ENCODE data around the gene TMOD2. TPM values are rescaled to one million over a fixed set of nuclear protein-coding genes. Genes with fewer than 3 reads are reported as not detected.
A peak's percentile ranks its signal among the peaks of the same experiment; 100 is the strongest.

The TMOD2 gene
- total RNA-seq, 4 donors from 2014 or later = 41.6 to 113 (median 54.7) TPM

DNA sequence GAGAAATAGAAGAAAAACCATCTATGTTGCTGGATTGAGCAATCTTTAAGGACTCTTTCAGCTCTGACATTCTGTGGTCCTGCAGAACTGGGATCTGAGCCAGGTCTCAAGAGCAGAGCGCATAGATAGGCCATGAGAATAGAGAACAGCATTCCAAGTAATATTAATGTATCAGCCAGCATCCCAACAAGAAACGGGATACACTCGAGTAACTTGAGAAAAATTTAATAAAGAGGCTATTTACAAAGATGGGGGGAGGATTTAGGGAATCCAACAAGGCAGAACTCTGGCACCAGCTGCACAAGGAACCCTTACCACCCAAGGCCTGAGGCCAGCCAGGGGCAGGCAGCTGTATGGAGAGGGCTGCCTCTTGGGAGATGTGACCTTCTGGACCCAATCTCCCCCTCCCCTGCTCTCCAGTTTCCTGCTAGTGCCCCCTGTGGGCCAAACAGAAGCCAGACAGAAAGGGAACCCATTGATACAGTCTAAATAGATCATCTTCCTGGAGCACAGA is 8.2 kb downstream of the TMOD2 start:
- peak overlapping the region in 3 of 4 donors; percentile 52 to 92 (median 81) for H3K27ac ChIP-seq
- H3K4me3 ChIP-seq = no peak overlapping the region
- H3K36me3 ChIP-seq = no peaks in the 10 kb centered on the region
- H3K27me3 ChIP-seq = no peaks in the 10 kb centered on the region
- no peak for DNase-seq (ENCODE audit: low spot score in 2 of 2)
- TF ChIP-seq EP300 (IDR thresholded peaks at IDR 0.05) = peak in 1 of 2 donors; percentile 73
- TF ChIP-seq POLR2A (IDR thresholded peaks at IDR 0.05) = no peak
- TF ChIP-seq CTCF (IDR thresholded peaks at IDR 0.05) = peak; percentile 19 to 31 (median 26)
- H3K4me1 ChIP-seq = peaks cover 0 to 86% (median 31%) of the 10 kb centered on the region in 4 donors
- WGBS, 2 donors = 19 to 26% methylated on average over 3 of the region's 3 CpGs
- H3K9me3 ChIP-seq = no peaks in the 10 kb centered on the region

GRCh38 chr15:51760805-51761204 is 9.4 kb downstream of the TMOD2 start:
- no peak for DNase-seq (ENCODE audit: low spot score in 2 of 2)
- Histone ChIP-seq H3K4me1 (peaks cover 0 to 81% (median 32%) of the 10 kb centered on the region in 4 donors), H3K36me3 (no peaks in the 10 kb centered on the region), H3K4me3 (no peak overlapping the region), H3K27ac (peak overlapping the region in 2 of 4 donors; percentile 42 to 81), H3K9me3 (no peaks in the 10 kb centered on the region), H3K27me3 (no peaks in the 10 kb centered on the region)
- WGBS, 2 donors = 43 to 53% methylated on average over 3 of the region's 3 CpGs
- TF ChIP-seq CTCF (IDR thresholded peaks at IDR 0.05) (no peak), POLR2A (IDR thresholded peaks at IDR 0.05) (no peak), EP300 (IDR thresholded peaks at IDR 0.05) (no peak)

- 37 to 56% methylated on average over 7 of the region's 7 CpGs for WGBS, 2 donors
Observed at GRCh38 chr15:51765751-51766150, 14.4 kb downstream of the TMOD2 start.

DNA sequence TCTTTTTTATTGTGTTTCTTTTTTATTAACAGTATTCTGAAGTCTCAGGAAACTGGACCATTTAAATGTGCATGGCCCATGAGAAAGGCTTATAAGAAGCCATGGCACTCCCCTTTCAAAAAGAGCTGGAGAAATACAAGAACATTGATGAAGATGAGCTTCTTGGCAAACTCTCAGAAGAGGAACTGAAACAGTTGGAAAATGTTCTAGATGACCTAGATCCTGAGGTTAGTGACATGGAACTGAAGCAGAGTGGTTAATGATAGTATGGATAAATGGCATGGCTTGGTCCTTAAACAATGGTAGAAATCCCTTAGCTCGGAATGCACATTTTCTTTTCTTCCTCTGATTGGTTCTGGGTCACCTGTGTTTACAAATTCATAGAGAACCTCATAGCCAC is 14.9 kb downstream of the TMOD2 start:
- TF ChIP-seq POLR2A (IDR thresholded peaks at IDR 0.05) (no peak), CTCF (IDR thresholded peaks at IDR 0.05) (no peak), EP300 (IDR thresholded peaks at IDR 0.05) (no peak)
- DNase-seq (ENCODE audit: low spot score in 2 of 2) = no peak
- 65 to 75% methylated on average over 1 of the region's 1 CpG for WGBS, 2 donors
- peaks cover 0 to 77% (median 6%) of the 10 kb centered on the region in 4 donors for H3K4me1 ChIP-seq
- no peaks in the 10 kb centered on the region for H3K27me3 ChIP-seq
- H3K27ac ChIP-seq = peak overlapping the region in 3 of 4 donors; percentile 51 to 73 (median 65)
- H3K4me3 ChIP-seq = no peak overlapping the region
- peaks cover 0 to 28% (median 0%) of the 10 kb centered on the region in 3 donors for H3K36me3 ChIP-seq
- H3K9me3 ChIP-seq = no peaks in the 10 kb centered on the region

More at GRCh38 chr15:51765751-51766150, 14.4 kb downstream of the TMOD2 start:
- H3K27me3 ChIP-seq = no peaks in the 10 kb centered on the region
- H3K27ac ChIP-seq = peak overlapping the region; percentile 10 to 73 (median 58)
- DNase-seq (ENCODE audit: low spot score in 2 of 2) = no peak
- no peak for TF ChIP-seq CTCF (IDR thresholded peaks at IDR 0.05)
- no peak for TF ChIP-seq POLR2A (IDR thresholded peaks at IDR 0.05)
- no peak for TF ChIP-seq EP300 (IDR thresholded peaks at IDR 0.05)
- H3K36me3 ChIP-seq = peaks cover 0 to 28% (median 0%) of the 10 kb centered on the region in 3 donors
- H3K9me3 ChIP-seq = no peaks in the 10 kb centered on the region
- no peak overlapping the region for H3K4me3 ChIP-seq
- peaks cover 0 to 77% (median 9%) of the 10 kb centered on the region in 4 donors for H3K4me1 ChIP-seq

DNA sequence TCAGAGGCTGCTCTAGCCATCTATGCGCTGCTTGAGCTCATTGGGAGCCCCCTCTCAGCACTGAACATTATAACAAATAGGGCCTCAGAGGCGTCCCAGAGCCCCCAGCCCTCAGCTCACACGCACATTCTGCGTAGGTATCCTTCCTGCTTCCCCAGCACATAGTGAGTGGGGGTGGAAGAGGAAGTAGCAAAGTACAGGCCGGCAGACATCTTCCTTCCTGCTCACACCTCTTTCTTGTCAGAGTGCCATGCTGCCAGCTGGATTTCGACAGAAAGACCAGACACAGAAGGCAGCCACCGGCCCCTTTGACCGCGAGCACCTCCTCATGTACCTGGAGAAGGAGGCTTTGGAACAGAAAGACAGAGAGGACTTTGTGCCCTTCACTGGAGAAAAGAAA is 16.6 kb downstream of the TMOD2 start:
- WGBS, 2 donors = 69 to 75% methylated on average over 9 of the region's 9 CpGs
- DNase-seq (ENCODE audit: low spot score in 2 of 2) = no peak
- peaks cover 0 to 79% (median 3%) of the 10 kb centered on the region in 4 donors for H3K4me1 ChIP-seq
- H3K27me3 ChIP-seq = no peaks in the 10 kb centered on the region
- H3K4me3 ChIP-seq = no peak overlapping the region
- peak overlapping the region in 1 of 4 donors; percentile 9 for H3K27ac ChIP-seq
- TF ChIP-seq POLR2A (IDR thresholded peaks at IDR 0.05) (no peak), EP300 (IDR thresholded peaks at IDR 0.05) (no peak), CTCF (IDR thresholded peaks at IDR 0.05) (no peak)
- peaks cover 0 to 33% (median 0%) of the 10 kb centered on the region in 3 donors for H3K36me3 ChIP-seq
- no peaks in the 10 kb centered on the region for H3K9me3 ChIP-seq
